HCT116 (cell line): Measurements from ENCODE around the gene SELENOW. TPM values are rescaled to one million over a fixed set of nuclear protein-coding genes. Genes with fewer than 3 reads are reported as not detected.
A peak's percentile ranks its signal among the peaks of the same experiment; 100 is the strongest.

Experiments used
- ATAC-seq: fragments of 200-7000 bp; cut with Tn5 transposase; 2 replicates; pipeline ENCODE4 v1.9.1; 2020; ENCODE audit warnings: mild to moderate bottlenecking, moderate library complexity
- BruUV-seq: library from RNA; stranded (reverse); fragments of 400-500 nt; replicated peaks from 2 replicates; lab custom pipeline; 2021; lab: Mats Ljungman, UMichigan
- CTCF ChIA-PET: fragments of 300-600 bp; sonication (Branson Sonifier 250); formaldehyde crosslinking; loops from one replicate; lab custom pipeline; 2021; ENCODE audit warnings: antibody characterized with exemption; lab: Charles Lee
- POLR2A ChIA-PET: fragments of 300-600, 350-600 bp; sonication (Branson Sonifier 250); formaldehyde crosslinking; loops from one replicate; lab custom pipeline; 2021; ENCODE audit warnings: antibody characterized with exemption; lab: Charles Lee
- RAD21 ChIA-PET, 2 experiments: fragments of 300-600 bp; sonication (Branson Sonifier 250); formaldehyde crosslinking; loops; one replicate each; lab custom pipeline; 2023; ENCODE audit warnings: low total read pairs in 2 of 2; ENCODE audit not compliant: uncharacterized antibody in 2 of 2, unreplicated experiment in 2 of 2, low non-redundant PET in 1 of 2; lab: Charles Lee
- DNase-seq: peaks from one replicate; pipeline ENCODE4 v3.0.0-alpha.2; 2010; ENCODE audit warnings: low read depth, low spot score
- H2AFZ ChIP-seq: fragments of 200-600 bp; shearing (Covaris generic), sonication (generic); 2 replicates; pipeline ENCODE4 v1.6.1; 2017; ENCODE audit warnings: low read depth, mixed run types, mixed read lengths, antibody characterized with exemption, low read length; ENCODE audit not compliant: poor library complexity, severe bottlenecking
- H3K27ac ChIP-seq: 2 replicates; pipeline ENCODE4 v1.5.1; 2012; ENCODE audit warnings: low read depth, low read length
- H3K27me3 ChIP-seq: fragments of 200-600 bp; sonication (generic); 2 replicates; pipeline ENCODE4 v1.6.1; 2016; ENCODE audit warnings: mixed run types, low read length, mixed read lengths; ENCODE audit not compliant: insufficient read depth
- H3K36me3 ChIP-seq, 2 experiments: fragments of 200-500 bp in 1 of 2; fragments of 200-600 bp in 1 of 2; sonication (Bioruptor generic) in 1 of 2; sonication (generic) in 1 of 2; 2 replicates each; pipeline versions ENCODE4 v1.5.1 to v1.6.1; 2014 to 2016; ENCODE audit warnings: low read length in 2 of 2, inconsistent platforms in 1 of 2, mixed read lengths in 1 of 2, mixed run types in 1 of 2; ENCODE audit not compliant: insufficient read depth in 2 of 2, control insufficient read depth in 1 of 2
- H3K4me1 ChIP-seq, 2 experiments: fragments of 200-600 bp in 1 of 2; sonication (generic) in 1 of 2; 2 replicates each; pipeline versions ENCODE4 v1.5.1 to v1.6.1; 2012 to 2017; ENCODE audit warnings: low read length in 2 of 2, inconsistent platforms in 1 of 2, mild to moderate bottlenecking in 1 of 2, mixed read lengths in 1 of 2, mixed run types in 1 of 2, moderate library complexity in 1 of 2; ENCODE audit not compliant: insufficient read depth in 2 of 2, control insufficient read depth in 1 of 2
- H3K4me2 ChIP-seq: fragments of 200-600 bp; sonication (generic); 2 replicates; pipeline ENCODE4 v1.6.1; 2017; ENCODE audit warnings: mixed run types, low read length, mixed read lengths
- H3K4me3 ChIP-seq, 2 experiments: fragments of 200-600 bp in 1 of 2; sonication (generic) in 1 of 2; replicated peaks in 1 of 2; 2 replicates each; pipeline ENCODE4 v1.5.1; 2011 to 2016; ENCODE audit warnings: low read length in 2 of 2, control low read depth in 1 of 2, low read depth in 1 of 2, mild to moderate bottlenecking in 1 of 2, mixed read lengths in 1 of 2, mixed run types in 1 of 2
- H3K79me2 ChIP-seq: fragments of 200-600 bp; sonication (generic); 2 replicates; pipeline ENCODE4 v1.6.1; 2017; ENCODE audit warnings: mild to moderate bottlenecking, mixed run types, low read length, moderate library complexity, mixed read lengths; ENCODE audit not compliant: insufficient read depth
- H3K9ac ChIP-seq: fragments of 200-600 bp; sonication (generic); 2 replicates; pipeline ENCODE4 v1.6.1; 2016; ENCODE audit warnings: low read length, mixed read lengths
- H3K9me2 ChIP-seq: fragments of 200-600 bp; sonication (generic), shearing (Covaris generic); 2 replicates; pipeline ENCODE4 v1.6.1; 2017; ENCODE audit warnings: mixed run types, mild to moderate bottlenecking, moderate library complexity; ENCODE audit not compliant: insufficient read depth
- H3K9me3 ChIP-seq, 2 experiments: fragments of 200-500 bp in 1 of 2; fragments of 200-600 bp in 1 of 2; sonication (Bioruptor generic) in 1 of 2; sonication (generic) in 1 of 2; 2 replicates each; pipeline ENCODE4 v1.6.1; 2014 to 2017; ENCODE audit warnings: low read length in 2 of 2, mixed read lengths in 2 of 2, inconsistent platforms in 1 of 2, low read depth in 1 of 2, mild to moderate bottlenecking in 1 of 2, mixed run types in 1 of 2, moderate library complexity in 1 of 2; ENCODE audit not compliant: control insufficient read depth in 1 of 2, insufficient read depth in 1 of 2
- H4K20me1 ChIP-seq: fragments of 200-600 bp; sonication (generic), shearing (Covaris generic); 2 replicates; pipeline ENCODE4 v1.6.1; 2017; ENCODE audit warnings: mixed run types, mild to moderate bottlenecking, moderate library complexity; ENCODE audit not compliant: insufficient read depth
- CBX3 ChIP-seq: IDR thresholded peaks from 2 replicates; pipeline ENCODE4 v1.6.1; 2012; ENCODE audit warnings: low read depth
- CTCF ChIP-seq, 3 experiments: fragments of 200-600 bp in 1 of 3; sonication (generic) in 1 of 3; IDR thresholded peaks in 2 of 3; conservative IDR thresholded peaks in 1 of 3; 2 replicates each; pipeline ENCODE4 v1.5.1; 2012 to 2017; ENCODE audit warnings: low read depth in 2 of 3, low read length in 2 of 3, antibody characterized with exemption in 1 of 3, borderline replicate concordance in 1 of 3, control low read depth in 1 of 3, mild to moderate bottlenecking in 1 of 3, mixed read lengths in 1 of 3, mixed run types in 1 of 3, moderate library complexity in 1 of 3; ENCODE audit not compliant: insufficient read depth in 1 of 3
- JUND ChIP-seq: IDR thresholded peaks from 2 replicates; pipeline ENCODE4 v1.6.1; 2012
- RAD21 ChIP-seq: IDR thresholded peaks from 2 replicates; pipeline ENCODE4 v1.6.1; 2012; ENCODE audit warnings: low read depth, mild to moderate bottlenecking
- YY1 ChIP-seq: IDR thresholded peaks from 2 replicates; pipeline ENCODE4 v1.6.1; 2011; ENCODE audit warnings: low read length, low read depth, moderate library complexity, mild to moderate bottlenecking; ENCODE audit not compliant: insufficient replicate concordance; ENCODE audit errors: extremely low read depth
- ZNF274 ChIP-seq: fragments of 200-500 bp; sonication (Bioruptor generic); IDR thresholded peaks from 2 replicates; pipeline ENCODE4 v1.6.1; 2014; ENCODE audit warnings: mild to moderate bottlenecking, low read depth, low read length, inconsistent platforms
- intact Hi-C: fragments of 100-400 bp; cut with micrococcal nuclease; formaldehyde crosslinking; loops from 2 replicates; pipeline ENCODE4 v1.10.0; 2022
- total RNA-seq: library from RNA; stranded (reverse); gene quantifications from one replicate; pipeline ENCODE4 v1.2.1, GENCODE V29; 2021; ENCODE audit not compliant: unreplicated experiment
- TF ChIP-seq, protein P1 (sequence below): IDR thresholded peaks from 2 replicates; pipeline ENCODE4 v1.6.1; 2012

The SELENOW gene
- total RNA-seq, 1 experiment from 2014 or later = 181 TPM

DNA sequence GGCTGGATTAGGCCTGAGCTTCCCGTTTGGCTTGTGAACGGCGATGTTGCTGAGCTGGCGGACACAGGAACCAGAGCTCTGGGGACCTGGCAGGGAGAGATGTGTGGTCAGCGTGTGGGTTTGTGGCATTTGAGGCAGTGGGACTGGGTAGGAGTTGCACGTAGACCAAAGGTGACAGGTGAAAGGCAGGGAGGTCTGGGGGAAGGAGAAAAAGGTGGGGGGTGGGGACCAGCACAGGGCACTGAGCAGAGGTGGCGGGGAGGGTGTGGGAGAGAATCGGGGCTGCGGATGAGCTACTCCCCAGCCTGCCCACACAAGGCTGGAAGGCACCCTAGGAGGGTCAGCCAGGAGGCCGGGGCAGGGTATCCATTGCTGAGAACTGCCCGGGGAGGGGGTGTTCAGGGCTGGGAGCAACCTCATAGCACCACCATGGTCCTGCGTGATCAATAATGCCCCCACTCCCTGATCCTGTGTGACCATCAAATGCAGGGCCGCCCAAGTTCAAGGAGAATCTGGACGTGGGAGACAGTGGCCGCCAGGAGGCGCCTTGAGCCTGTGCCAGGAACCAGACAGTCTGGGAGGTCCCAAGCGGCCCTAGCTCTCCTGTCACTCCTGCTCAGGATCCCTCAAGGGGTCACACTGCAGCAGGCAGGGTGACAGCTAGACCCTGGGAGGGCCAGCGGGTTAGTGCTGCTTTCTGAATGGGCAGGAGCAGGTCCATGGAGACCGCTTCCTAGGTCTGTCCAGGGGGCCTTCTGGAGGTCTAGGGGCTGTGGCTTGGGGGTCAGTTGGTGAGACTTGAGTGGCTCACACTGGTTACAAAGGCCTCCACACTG is 12.8 kb upstream of the SELENOW start:
- no TSS peak for BruUV-seq
- H3K27ac ChIP-seq = no peak overlapping the region
- no peaks in the 10 kb centered on the region for H3K9me2 ChIP-seq
- peak; percentile 88 for ATAC-seq
- no peaks in the 10 kb centered on the region for H3K36me3 ChIP-seq
- no peaks in the 10 kb centered on the region for H3K27me3 ChIP-seq
- no peak for DNase-seq
- RAD21 ChIA-PET = no interaction called here
- no peak overlapping the region for H2AFZ ChIP-seq
- H3K4me1 ChIP-seq = peaks cover 3 to 7% of the 10 kb centered on the region in 2 experiments; a peak in 1 of 4 replicates
- intact Hi-C loops = loop anchor here (1.0 kb wide), 1 partner anchor 23 kb away; no protein-coding TSS in a partner anchor
- CTCF ChIA-PET = interaction anchor here (0.6 to 2.7 kb wide), 13 partner anchors 9 to 103 kb away, joined by 3 to 16 read pairs (median 4); partner anchors contain the start of gene NOP53
- no peak overlapping the region for H3K9ac ChIP-seq
- TF ChIP-seq RAD21 = peak; percentile 82
- TF ChIP-seq CTCF (IDR thresholded peaks at IDR 0.05 in 2 of 3, conservative IDR thresholded peaks at IDR 0.05 in 1 of 3; ENCODE audit: borderline replicate concordance in 1 of 3, insufficient read depth in 1 of 3, low read depth in 2 of 3, low read length in 2 of 3) = peak; percentile 71 to 91 (median 89)
- no peak for TF ChIP-seq JUND
- TF ChIP-seq YY1 = peak; percentile 19
- TF ChIP-seq CBX3 = no peak
- TF ChIP-seq, protein P1, sequence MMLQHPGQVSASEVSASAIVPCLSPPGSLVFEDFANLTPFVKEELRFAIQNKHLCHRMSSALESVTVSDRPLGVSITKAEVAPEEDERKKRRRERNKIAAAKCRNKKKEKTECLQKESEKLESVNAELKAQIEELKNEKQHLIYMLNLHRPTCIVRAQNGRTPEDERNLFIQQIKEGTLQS = no peak
- no peak for TF ChIP-seq ZNF274
- POLR2A ChIA-PET = interaction anchor here (1.1 to 1.5 kb wide), 2 partner anchors 10 to 12 kb away, joined by 5 read pairs; partner anchors contain the start of gene SELENOW
- H3K79me2 ChIP-seq = no peaks in the 10 kb centered on the region
- H3K4me3 ChIP-seq = no peak overlapping the region
- peak overlapping the region; percentile 12 for H3K4me2 ChIP-seq
- no peaks in the 10 kb centered on the region for H4K20me1 ChIP-seq
- H3K9me3 ChIP-seq = no peaks in the 10 kb centered on the region
